Lower lobe of right lung (tissue), 2 donors: ENCODE measurements around the gene DCAF8L2. TPM values are rescaled to one million over a fixed set of nuclear protein-coding genes. Genes with fewer than 3 reads are reported as not detected.
"Not testable (repeated sequence)": the region's sequence is repeated elsewhere in the genome, so short reads cannot be mapped to it uniquely, and the experiment has no call there.

Source experiments
- ATAC-seq, 2 donors: fragments of 200-7000 bp; cut with Tn5 transposase; one replicate each; pipeline ENCODE4 v1.9.1; 2020 to 2022; ENCODE audit warnings: mild to moderate bottlenecking in 2 of 2, moderate library complexity in 2 of 2
- DNase-seq: peaks from one replicate; pipeline ENCODE4 v3.0.0-alpha.2; 2020
- H3K27ac ChIP-seq: fragments of 200-600 bp; one replicate; pipeline ENCODE4 v1.8.0; 2022
- H3K27me3 ChIP-seq: fragments of 200-600 bp; one replicate; pipeline ENCODE4 v1.8.0; 2022; ENCODE audit warnings: low read depth
- H3K36me3 ChIP-seq: fragments of 200-600 bp; one replicate; pipeline ENCODE4 v1.8.0; 2022; ENCODE audit warnings: mild to moderate bottlenecking
- H3K4me1 ChIP-seq: fragments of 200-600 bp; one replicate; pipeline ENCODE4 v1.8.0; 2022
- H3K4me3 ChIP-seq: fragments of 200-600 bp; one replicate; pipeline ENCODE4 v1.8.0; 2022; ENCODE audit warnings: mild to moderate bottlenecking
- H3K9me3 ChIP-seq: fragments of 200-600 bp; one replicate; pipeline ENCODE4 v1.8.0; 2022
- CTCF ChIP-seq: fragments of 200-600 bp; IDR thresholded peaks from one replicate; pipeline ENCODE4 v1.8.0; 2022; ENCODE audit warnings: antibody characterized with exemption, mild to moderate bottlenecking
- intact Hi-C: fragments of 100-400 bp; cut with DNase I; formaldehyde crosslinking; loops from one replicate; pipeline ENCODE4 v1.11.0; 2022
- long read RNA-seq: library from polyadenylated mRNA; unstranded; transcript quantifications from one replicate; pipeline ENCODE4 v2.0.0, GENCODE V29; 2021
- total RNA-seq: library from RNA; stranded (reverse); fragmentation: NEBNext Ultra II Directional; extraction: Animal tissue kit (Norgen Biotek cat#: 25700); gene quantifications from one replicate; pipeline ENCODE4 v1.2.1, GENCODE V29; 2021
- donor health status: DM: no; HTN: yes; CAD: no; lungs with severe emphysema.

Gene DCAF8L2
- not detected for total RNA-seq
- long read RNA-seq = 0 reads

GRCh38 chrX:27590044-27590443 lies at the start of gene DCAF8L2:
TSS of gene DCAF8L2 (plus strand) at chrX:27590344. CDS start at chrX:27746896, 156,552 bp downstream.
- intact Hi-C loops = no loop called here
- H3K36me3 ChIP-seq = no peaks in the 10 kb centered on the region
- no peak within 1 kb of the TSS for H3K4me3 ChIP-seq
- no peak for ATAC-seq
- no peaks in the 10 kb centered on the region for H3K27me3 ChIP-seq
- no peak within 1 kb of the TSS for H3K27ac ChIP-seq
- DNase-seq = no peak
- no peaks in the 10 kb centered on the region for H3K9me3 ChIP-seq
- H3K4me1 ChIP-seq = no peaks in the 10 kb centered on the region
- no peak for TF ChIP-seq CTCF

GRCh38 chrX:27541161-27541560 lies 49.0 kb upstream of the DCAF8L2 start:
- intact Hi-C loops, H3K27ac ChIP-seq, ATAC-seq, H3K9me3 ChIP-seq, H3K4me3 ChIP-seq, H3K4me1 ChIP-seq, DNase-seq, H3K36me3 ChIP-seq, H3K27me3 ChIP-seq: not testable (repeated sequence)

GRCh38 chrX:27548624-27549023 lies 41.5 kb upstream of the DCAF8L2 start:
- Histone ChIP-seq H3K27ac (no peak overlapping the region), H3K27me3 (no peaks in the 10 kb centered on the region), H3K9me3 (no peaks in the 10 kb centered on the region), H3K4me3 (no peak overlapping the region), H3K36me3 (no peaks in the 10 kb centered on the region), H3K4me1 (no peaks in the 10 kb centered on the region)
- DNase-seq = no peak
- no peak for ATAC-seq
- TF ChIP-seq CTCF = no peak
- intact Hi-C loops = no loop called here

GRCh38 chrX:27549688-27550087 lies 40.5 kb upstream of the DCAF8L2 start:
- Histone ChIP-seq H3K27me3 (no peaks in the 10 kb centered on the region), H3K9me3 (no peaks in the 10 kb centered on the region), H3K27ac (no peak overlapping the region), H3K4me3 (no peak overlapping the region), H3K36me3 (no peaks in the 10 kb centered on the region), H3K4me1 (no peaks in the 10 kb centered on the region)
- no peak for TF ChIP-seq CTCF
- DNase-seq (no peak), ATAC-seq (no peak)
- intact Hi-C loops = no loop called here

GRCh38 chrX:27555514-27555913 lies 34.6 kb upstream of the DCAF8L2 start:
- Histone ChIP-seq H3K27me3 (no peaks in the 10 kb centered on the region), H3K4me3 (no peak overlapping the region), H3K9me3 (no peaks in the 10 kb centered on the region), H3K4me1 (no peaks in the 10 kb centered on the region), H3K27ac (no peak overlapping the region), H3K36me3 (no peaks in the 10 kb centered on the region)
- intact Hi-C loops = no loop called here
- peak; percentile 20 for TF ChIP-seq CTCF
- no peak for DNase-seq
- no peak for ATAC-seq

- H3K27me3 ChIP-seq = no peaks in the 10 kb centered on the region
- H3K4me1 ChIP-seq = no peaks in the 10 kb centered on the region
- DNase-seq = no peak
- H3K27ac ChIP-seq = no peak overlapping the region
- no peak for TF ChIP-seq CTCF
- H3K4me3 ChIP-seq = no peak overlapping the region
- H3K36me3 ChIP-seq = no peaks in the 10 kb centered on the region
- intact Hi-C loops = no loop called here
- no peak for ATAC-seq
- no peaks in the 10 kb centered on the region for H3K9me3 ChIP-seq
Measured at GRCh38 chrX:27565992-27566391, 24.2 kb upstream of the DCAF8L2 start.
